GM21528 (cell line): ENCODE results near the gene NEK2.
"Not testable (repeated sequence)": the region's sequence is repeated elsewhere in the genome, so short reads cannot be mapped to it uniquely, and the experiment has no call there.

ENCODE experiments used
- ATAC-seq: cut with Tn5 transposase; IDR thresholded peaks from one replicate; pipeline ENCODE4 v1.9.1; 2021; ENCODE audit warnings: mild to moderate bottlenecking, moderate library complexity; ENCODE audit not compliant: unreplicated experiment, low FRiP score

The NEK2 gene

DNA sequence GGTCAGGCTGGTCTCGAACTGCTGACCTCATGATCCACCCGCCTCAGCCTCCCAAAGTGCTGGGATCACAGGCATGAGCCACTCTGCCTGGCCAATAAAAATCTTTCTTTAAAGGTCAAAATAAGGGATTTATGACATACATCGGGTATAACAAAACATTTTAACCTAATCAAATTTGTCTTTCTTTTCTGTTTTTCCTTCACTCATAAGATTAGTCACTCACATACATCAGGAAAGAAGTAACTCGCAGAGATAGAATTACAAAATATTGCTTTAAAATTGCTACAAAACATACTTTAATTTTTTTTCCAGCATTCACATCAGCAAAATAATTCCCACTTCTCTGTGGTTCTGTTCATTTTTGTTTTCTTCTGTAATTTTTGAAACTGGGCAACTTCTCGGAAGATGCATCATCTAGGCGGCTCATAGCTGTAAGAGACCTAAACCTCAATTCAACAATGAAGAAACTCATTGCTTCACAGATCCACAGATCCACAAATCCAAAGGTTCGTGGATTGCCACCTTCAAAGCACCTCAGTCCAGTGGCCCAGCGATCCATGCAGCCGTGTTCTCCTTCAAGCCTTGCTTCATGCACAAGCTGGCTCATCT, 39.7 kb downstream of the NEK2 start:
- no peak for ATAC-seq

DNA sequence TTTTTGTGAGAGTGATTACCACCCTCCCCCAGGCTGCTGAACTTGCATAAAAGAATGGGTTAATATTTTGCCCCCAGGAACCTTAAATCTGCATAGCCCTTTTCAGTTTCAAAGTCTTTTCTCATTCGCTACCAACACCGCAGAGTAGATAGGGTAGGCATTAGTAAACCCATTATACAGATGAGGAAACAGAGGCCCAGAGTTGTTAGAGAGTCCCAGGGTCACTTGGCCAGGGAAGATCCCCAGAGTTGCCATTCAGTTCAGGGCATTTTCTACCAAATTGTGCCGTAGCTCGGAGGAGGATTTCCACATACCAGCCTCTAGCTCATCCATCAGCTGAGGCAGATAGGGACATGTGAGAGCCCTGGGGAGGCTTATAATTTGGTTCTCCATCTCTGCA, 40.5 kb downstream of the NEK2 start:
- ATAC-seq: no peak

DNA sequence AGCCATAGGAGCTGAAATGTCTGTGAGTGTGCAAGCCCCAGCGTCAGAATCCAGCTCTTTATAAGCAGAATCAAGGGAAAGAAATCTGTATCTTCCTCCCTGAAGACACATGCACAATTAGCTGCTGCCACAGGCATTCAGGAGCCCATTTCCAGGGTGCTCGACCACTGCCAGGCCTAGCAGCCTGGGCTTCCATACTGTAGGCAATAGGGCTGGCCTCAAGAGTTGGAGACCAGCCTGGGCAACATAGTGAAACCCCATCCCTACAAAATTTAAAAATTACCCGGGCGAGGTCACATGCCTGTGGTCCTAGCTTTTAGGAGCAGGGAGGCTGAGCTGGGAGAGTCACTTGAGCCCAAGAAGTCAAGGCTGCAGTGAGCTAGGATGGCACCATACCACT, 41.0 kb downstream of the NEK2 start:
- ATAC-seq: no peak

DNA sequence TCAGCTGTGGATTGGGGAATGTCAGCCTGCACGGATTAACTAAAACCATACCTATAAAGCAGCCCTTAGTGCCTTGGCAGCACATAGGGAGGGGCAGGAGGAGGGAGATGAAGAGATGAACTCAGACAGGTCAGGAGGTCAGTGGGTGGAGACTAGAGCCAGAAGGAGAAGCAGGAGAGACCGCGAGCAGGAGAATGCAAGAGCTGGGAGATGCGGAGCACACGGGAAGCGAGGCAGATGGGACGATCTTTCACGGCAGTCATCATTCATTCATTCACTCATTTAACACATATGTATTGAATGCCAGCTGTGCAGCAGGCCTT, 41.9 kb downstream of the NEK2 start:
- ATAC-seq: no peak

DNA sequence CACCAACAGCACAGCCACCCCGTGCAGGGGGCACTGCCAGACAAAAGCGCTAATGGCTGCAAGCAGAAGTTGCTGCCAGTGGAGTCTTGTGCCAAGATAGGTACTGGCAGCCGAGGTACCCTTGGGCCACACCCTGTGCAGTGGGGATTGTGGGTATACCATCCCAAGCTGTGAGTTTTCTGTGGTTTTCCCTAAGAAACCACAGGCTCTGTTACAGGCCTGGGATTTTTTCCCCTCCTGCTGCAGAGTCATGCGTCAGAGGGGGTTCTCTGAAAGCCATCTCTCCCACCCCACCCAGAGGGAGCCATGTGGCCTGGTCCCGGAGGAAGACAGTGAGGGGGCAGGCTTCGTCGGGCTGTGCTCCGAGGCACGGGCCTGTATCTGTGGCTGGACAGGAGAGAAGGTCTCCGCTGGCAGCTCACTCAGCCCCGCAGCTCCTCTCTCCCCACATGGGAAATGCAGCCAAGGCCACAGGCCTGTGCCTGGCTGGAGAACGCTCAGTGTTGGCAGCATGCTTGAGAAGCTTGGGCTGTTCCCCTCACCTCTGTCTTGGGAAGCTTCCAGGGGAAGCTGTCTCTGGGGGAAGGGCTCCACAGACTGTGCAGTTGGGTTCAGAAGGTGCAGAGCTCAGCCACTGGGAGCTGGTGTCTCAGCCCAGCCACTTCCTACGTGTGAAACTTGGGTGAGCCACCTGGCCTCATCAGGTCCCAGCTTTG, 42.5 kb downstream of the NEK2 start:
- ATAC-seq: no peak

- no peak for ATAC-seq
These were observed 43.2 kb downstream of the NEK2 start for GRCh38 chr1:211632117-211632807.

- no peak for ATAC-seq
These were observed 44.3 kb downstream of the NEK2 start for GRCh38 chr1:211631168-211631567.

GRCh38 chr1:211630236-211631081, 45.0 kb downstream of the NEK2 start:
- ATAC-seq: no peak

- no peak for ATAC-seq
These were observed 47.0 kb downstream of the NEK2 start for GRCh38 chr1:211628417-211628816.

DNA sequence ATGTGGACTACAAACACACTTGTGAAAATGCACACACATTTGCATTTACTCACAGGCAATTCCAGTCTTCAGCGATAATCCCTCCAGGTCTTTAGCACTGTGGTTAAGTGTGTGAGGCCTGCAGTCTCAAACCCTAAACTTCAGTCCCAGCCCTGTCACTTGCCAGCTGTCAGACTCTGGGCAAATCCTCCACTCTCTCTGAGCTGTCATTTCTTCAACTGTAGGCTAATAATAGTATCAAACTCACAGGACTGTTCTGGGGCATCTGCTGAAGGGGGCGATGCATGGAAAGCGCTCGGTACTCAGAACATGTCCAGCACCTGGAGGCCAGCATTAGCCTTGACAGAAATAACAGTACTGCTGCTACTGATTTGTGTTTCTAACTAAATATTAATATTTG, 48.2 kb downstream of the NEK2 start:
- no peak for ATAC-seq

DNA sequence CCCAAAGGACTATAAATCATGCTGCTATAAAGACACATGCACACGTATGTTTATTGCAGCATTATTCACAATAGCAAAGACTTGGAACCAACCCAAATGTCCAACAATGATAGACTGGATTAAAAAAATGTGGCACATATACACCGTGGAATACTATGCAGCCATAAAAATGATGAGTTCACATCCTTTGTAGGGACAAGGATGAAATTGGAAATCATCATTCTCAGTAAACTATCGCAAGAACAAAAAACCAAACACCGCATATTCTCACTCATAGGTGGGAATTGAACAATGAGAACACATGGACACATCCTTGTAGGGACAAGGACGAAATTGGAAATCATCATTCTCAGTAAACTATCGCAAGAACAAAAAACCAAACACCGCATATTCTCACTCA, 49.6 kb downstream of the NEK2 start:
- ATAC-seq: not testable (repeated sequence)

- no peak for ATAC-seq
These were observed 50.4 kb downstream of the NEK2 start for GRCh38 chr1:211625040-211625439.

DNA sequence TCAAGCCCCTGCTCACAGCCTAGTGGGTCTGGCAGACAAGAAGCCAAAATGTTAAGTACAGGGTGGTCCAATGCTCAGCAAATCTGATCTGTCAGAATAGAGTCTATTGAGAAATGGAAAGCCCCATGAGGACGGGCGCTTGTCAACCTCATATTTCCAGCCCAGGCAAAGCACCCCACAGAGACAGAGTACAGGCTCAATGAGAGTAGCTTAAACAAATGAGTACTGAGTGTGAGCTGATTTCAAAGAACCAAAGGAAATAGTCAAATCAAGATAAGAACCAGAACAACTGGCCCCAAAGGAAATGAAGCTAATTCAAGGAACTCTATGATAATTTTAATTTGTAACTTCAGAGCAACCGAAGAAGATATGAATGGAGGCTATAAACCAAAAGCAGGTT, 51.9 kb downstream of the NEK2 start:
- ATAC-seq: no peak

DNA sequence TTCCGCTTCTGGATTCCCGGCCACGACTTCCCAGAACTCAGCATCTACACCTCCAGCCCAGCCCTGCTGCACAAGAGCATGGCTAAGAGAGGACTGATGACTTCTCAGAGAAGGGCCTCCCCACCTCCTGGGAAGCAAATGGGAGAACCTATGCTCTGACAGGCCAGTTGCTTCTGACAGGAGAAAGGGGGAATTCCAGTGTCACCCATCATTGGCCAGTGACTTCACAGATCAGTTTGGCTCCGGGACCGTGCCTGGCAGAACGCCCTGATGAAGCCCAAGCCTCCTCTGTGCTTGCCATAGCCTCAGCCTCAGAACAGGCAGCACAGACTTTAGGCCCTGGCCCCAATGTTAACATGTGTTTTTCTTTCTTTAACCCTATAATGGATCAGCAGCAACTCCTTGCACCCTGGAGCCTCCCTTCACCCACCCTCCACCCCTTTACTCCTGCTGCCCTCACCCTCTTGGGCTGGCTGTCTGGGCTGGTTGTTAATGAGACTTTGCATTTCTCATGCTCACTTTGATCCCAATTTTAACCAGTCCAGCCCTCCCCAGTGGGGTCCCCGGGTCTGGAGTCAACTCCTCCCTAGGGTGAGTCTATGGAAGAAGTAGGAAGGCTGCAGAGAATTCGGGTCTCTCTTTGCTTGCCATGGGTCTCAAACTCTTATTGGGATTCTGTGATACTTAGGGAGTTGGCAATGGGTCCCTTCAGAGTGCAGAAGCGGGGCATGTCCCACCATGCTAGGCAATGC, 53.8 kb downstream of the NEK2 start:
- no peak for ATAC-seq

GRCh38 chr1:211620097-211620496, 55.3 kb downstream of the NEK2 start:
- no peak for ATAC-seq

GRCh38 chr1:211619033-211619996, 56.1 kb downstream of the NEK2 start:
- ATAC-seq: no peak

DNA sequence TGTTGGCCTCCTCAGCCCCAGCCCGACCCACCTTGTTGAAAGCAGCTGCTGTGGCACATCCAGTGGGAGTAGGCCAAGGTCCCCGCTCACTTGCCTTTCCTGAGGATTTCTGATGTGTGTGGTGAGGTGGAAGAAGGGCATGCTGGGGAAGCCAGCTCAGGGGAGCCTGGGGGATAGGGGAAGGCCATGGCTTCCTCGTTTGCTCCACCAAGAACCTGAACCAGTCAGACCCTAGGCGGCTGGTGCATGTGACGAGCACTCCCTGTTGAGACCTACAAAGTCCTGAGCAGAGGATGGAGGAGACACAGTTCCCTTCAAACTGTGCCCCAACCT, 58.5 kb downstream of the NEK2 start:
- ATAC-seq: no peak

DNA sequence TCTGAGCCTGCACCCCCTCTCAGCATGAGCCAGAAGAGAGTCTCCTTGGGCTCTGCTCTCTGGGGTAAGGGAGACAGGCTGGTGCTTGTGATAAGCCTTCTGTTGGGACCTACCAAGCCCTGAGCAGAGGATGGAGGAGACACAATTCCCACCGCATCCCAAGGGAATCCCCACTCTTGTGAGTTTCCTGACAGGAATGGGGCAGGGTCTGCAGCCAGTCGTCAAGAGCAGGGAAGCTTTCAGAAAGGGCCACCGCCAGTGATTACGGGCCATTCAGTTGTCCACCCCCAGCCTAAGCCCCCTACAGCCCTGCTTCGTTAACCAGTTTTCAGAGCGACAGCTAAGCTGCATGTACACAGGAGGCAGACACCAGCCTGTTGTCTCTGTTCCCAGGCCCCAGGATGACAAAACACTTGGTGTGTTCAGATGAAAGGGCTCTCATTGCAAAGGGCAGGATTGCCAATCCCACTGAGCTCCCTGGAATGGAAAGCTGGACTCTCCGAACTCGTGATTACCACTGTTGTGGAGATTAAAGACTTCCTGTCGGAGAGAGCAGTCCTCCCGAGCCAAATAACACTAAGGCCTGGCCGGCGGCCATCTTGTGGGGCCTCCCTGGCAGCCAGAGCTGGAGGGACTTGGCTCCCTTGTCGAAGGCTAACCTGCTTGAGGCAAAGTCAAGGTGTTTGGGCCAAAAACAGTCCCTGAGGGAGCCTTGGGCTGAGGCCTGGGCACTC, 59.0 kb downstream of the NEK2 start:
- no peak for ATAC-seq

DNA sequence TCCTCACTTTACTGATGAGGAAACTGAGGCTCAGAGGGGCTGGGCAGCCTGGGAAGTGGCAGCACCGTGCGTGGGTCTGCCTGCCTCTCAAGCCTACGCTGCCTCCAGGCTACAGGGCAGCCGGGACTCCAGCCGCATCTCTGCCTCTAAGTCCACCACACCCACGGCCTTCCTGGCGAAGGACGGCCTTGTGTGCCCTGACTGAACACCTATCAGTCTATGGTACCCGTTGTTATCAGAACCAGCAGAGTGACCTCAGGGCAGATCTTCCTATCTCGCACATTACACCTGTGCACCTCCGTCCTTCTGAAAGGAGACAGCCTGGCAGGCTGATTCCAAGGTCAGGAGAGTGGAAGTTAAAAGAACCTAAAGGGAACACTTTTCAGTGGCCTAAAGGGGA, 60.8 kb downstream of the NEK2 start:
- ATAC-seq: no peak
